Endothelial cell of umbilical vein (primary cell): ENCODE measurements around the gene PCED1B. TPM values are rescaled to one million over a fixed set of nuclear protein-coding genes. Genes with fewer than 3 reads are reported as not detected.

Experiments
- BruUV-seq: library from RNA; stranded (reverse); fragments of 400-500 nt; replicated peaks from 2 replicates; lab custom pipeline; 2021; lab: Mats Ljungman, UMichigan
- CTCF ChIA-PET: fragments of 300-600, 350-600 bp; sonication (Branson Sonifier 250); formaldehyde crosslinking; loops from one replicate; lab custom pipeline; 2021; ENCODE audit warnings: antibody characterized with exemption, inconsistent platforms; lab: Charles Lee
- POLR2A ChIA-PET: fragments of 300-600, 350-600 bp; sonication (Branson Sonifier 250); formaldehyde crosslinking; loops from one replicate; lab custom pipeline; 2021; ENCODE audit warnings: antibody characterized with exemption, inconsistent platforms; lab: Charles Lee
- DNase-seq: peaks from one replicate; pipeline ENCODE4 v3.0.0-alpha.2; 2011; ENCODE audit warnings: low read depth, low spot score
- FAIRE-seq: peaks from 2 replicates; lab custom pipeline; 2011; peaks lifted over from hg19 to GRCh38; lab: Jason Lieb, UNC
- H2AFZ ChIP-seq: 2 replicates; pipeline ENCODE4 v1.6.0; 2012; ENCODE audit warnings: low read depth, low read length, control low read depth, inconsistent platforms
- H3K27ac ChIP-seq: 2 replicates; pipeline ENCODE4 v1.5.1; 2011; ENCODE audit warnings: low read depth, mild to moderate bottlenecking, control low read depth, low read length, moderate library complexity; ENCODE audit not compliant: insufficient read depth
- H3K27me3 ChIP-seq, 2 experiments: 2 replicates each; pipeline versions ENCODE4 v1.6.0 to v1.6.1; 2011; ENCODE audit warnings: low read length in 2 of 2, mixed read lengths in 1 of 2; ENCODE audit not compliant: control insufficient read depth in 2 of 2, insufficient read depth in 2 of 2
- H3K36me3 ChIP-seq, 2 experiments: 2 replicates in 1 of 2; 3 replicates in 1 of 2; pipeline ENCODE4 v1.5.1; 2011; ENCODE audit warnings: low read length in 2 of 2, mild to moderate bottlenecking in 1 of 2, moderate library complexity in 1 of 2; ENCODE audit not compliant: control insufficient read depth in 2 of 2, insufficient read depth in 2 of 2; ENCODE audit errors: extremely low read depth in 1 of 2
- H3K4me1 ChIP-seq: 3 replicates; pipeline ENCODE4 v1.5.1; 2011; ENCODE audit warnings: mild to moderate bottlenecking, low read length; ENCODE audit not compliant: control insufficient read depth, insufficient read depth; ENCODE audit errors: extremely low read depth
- H3K4me2 ChIP-seq: 2 replicates; pipeline ENCODE4 v1.6.1; 2011; ENCODE audit warnings: low read length, control low read depth, mixed read lengths; ENCODE audit not compliant: insufficient read depth
- H3K4me3 ChIP-seq, 3 experiments: fragments of 200-600 bp in 1 of 3; sonication (generic), shearing (Covaris generic) in 1 of 3; replicated peaks in 1 of 3; 2 replicates each; pipeline ENCODE4 v1.5.1; 2011 to 2016; ENCODE audit warnings: control low read depth in 3 of 3, low read length in 3 of 3, mild to moderate bottlenecking in 2 of 3, inconsistent platforms in 1 of 3, low read depth in 1 of 3, moderate library complexity in 1 of 3; ENCODE audit not compliant: insufficient read depth in 1 of 3
- H3K79me2 ChIP-seq: 2 replicates; pipeline ENCODE4 v1.6.0; 2012; ENCODE audit warnings: low read length, inconsistent platforms; ENCODE audit not compliant: control insufficient read depth, insufficient read depth
- H3K9ac ChIP-seq: replicated peaks from 2 replicates; pipeline ENCODE3; 2011; ENCODE audit warnings: low read length, control low read depth; ENCODE audit not compliant: insufficient read depth; ENCODE audit errors: extremely low read depth
- H3K9me1 ChIP-seq: replicated peaks from 3 replicates; pipeline ENCODE4 v1.6.0; 2011; ENCODE audit warnings: mild to moderate bottlenecking, low read length; ENCODE audit not compliant: control insufficient read depth, insufficient read depth; ENCODE audit errors: extremely low read depth
- H3K9me3 ChIP-seq: replicated peaks from 2 replicates; pipeline ENCODE4 v1.5.1; 2012; ENCODE audit warnings: low read length, inconsistent platforms; ENCODE audit not compliant: control insufficient read depth, insufficient read depth
- H4K20me1 ChIP-seq: replicated peaks from 2 replicates; pipeline ENCODE3; 2011; ENCODE audit warnings: mild to moderate bottlenecking, low read length; ENCODE audit not compliant: control insufficient read depth, insufficient read depth; ENCODE audit errors: extremely low read depth
- CTCF ChIP-seq, 2 donors: IDR thresholded peaks; 1 replicate in 1 of 2; 2 replicates in 1 of 2; pipeline ENCODE4 v1.5.1; 2011; ENCODE audit warnings: low read length in 2 of 2, mild to moderate bottlenecking in 2 of 2, moderate library complexity in 2 of 2, control low read depth in 1 of 2, inconsistent platforms in 1 of 2, low read depth in 1 of 2; ENCODE audit not compliant: insufficient read depth in 1 of 2; ENCODE audit errors: extremely low read depth in 1 of 2
- EZH2 ChIP-seq: IDR thresholded peaks from 2 replicates; pipeline ENCODE4 v1.6.1; 2012; ENCODE audit warnings: borderline replicate concordance, low read depth, mild to moderate bottlenecking, moderate library complexity, low read length, inconsistent platforms; ENCODE audit not compliant: severe bottlenecking
- FOS ChIP-seq: IDR thresholded peaks from 2 replicates; pipeline ENCODE4 v1.6.1; 2011; ENCODE audit warnings: mild to moderate bottlenecking, low read length, moderate library complexity, borderline replicate concordance; ENCODE audit not compliant: insufficient read depth
- GATA2 ChIP-seq: IDR thresholded peaks from 2 replicates; pipeline ENCODE4 v1.7.0; 2011; ENCODE audit warnings: low read depth, mild to moderate bottlenecking, moderate library complexity, mixed read lengths, low read length; ENCODE audit not compliant: insufficient read length, insufficient read depth
- JUN ChIP-seq: IDR thresholded peaks from 2 replicates; pipeline ENCODE4 v1.6.1; 2011; ENCODE audit warnings: borderline replicate concordance, low read depth; ENCODE audit not compliant: insufficient read length, insufficient read depth
- MAX ChIP-seq: IDR thresholded peaks from 2 replicates; pipeline ENCODE4 v1.6.1; 2011; ENCODE audit not compliant: insufficient read depth, insufficient read length
- MYC ChIP-seq: IDR thresholded peaks from one replicate; pipeline ENCODE4 v1.6.1; 2011; ENCODE audit warnings: mild to moderate bottlenecking, low read depth, low read length
- POLR2A ChIP-seq: IDR thresholded peaks from 2 replicates; pipeline ENCODE4 v1.6.1; 2012; ENCODE audit warnings: low read depth, mild to moderate bottlenecking, control low read depth, low read length
- POLR2AphosphoS5 ChIP-seq: IDR thresholded peaks from 2 replicates; pipeline ENCODE4 v1.6.1; 2012; ENCODE audit warnings: low read depth, mild to moderate bottlenecking, control low read depth, low read length, moderate library complexity; ENCODE audit not compliant: insufficient read depth
- dilution Hi-C: fragments of 300-500 bp; cut with MboI; formaldehyde crosslinking; loops from one replicate; pipeline ENCODE4 v1.15.0; 2019; ENCODE audit warnings: low sequenced_read_pairs; ENCODE audit not compliant: extremely low pct_ligation_motif_present
- intact Hi-C: fragments of 100-400 bp; cut with micrococcal nuclease; formaldehyde crosslinking; loops from one replicate; pipeline ENCODE4 v1.10.0; 2022
- polyA plus RNA-seq, 4 experiments: library from polyadenylated mRNA; depleted of rRNA in 3 of 4; stranded (reverse) in 3 of 4; unstranded in 1 of 4; fragments of >200 nt; gene quantifications; 2 replicates each; pipeline versions ENCODE4 v1.2.1 to v1.2.3, GENCODE V29; 2011 to 2012; ENCODE audit warnings: missing spikeins in 1 of 4
- total RNA-seq: library from RNA; stranded (reverse); gene quantifications from 2 replicates; pipeline ENCODE4 v1.2.3, GENCODE V29; 2021

PCED1B gene
- total and polyA plus RNA-seq, 2 donors (not counting 3 experiments of a cell fraction or from before 2014, with no cell fraction given): 1.7 to 2.6 TPM

- Histone ChIP-seq H3K36me3 (no peaks in the 10 kb centered on the region), H3K4me3 (no peak overlapping the region), H3K9me1 (no peaks in the 10 kb centered on the region), H3K27me3 (no peaks in the 10 kb centered on the region), H3K27ac (no peak overlapping the region), H3K4me2 (no peak overlapping the region), H3K79me2 (no peaks in the 10 kb centered on the region), H2AFZ (no peak overlapping the region), H4K20me1 (no peaks in the 10 kb centered on the region), H3K9me3 (no peaks in the 10 kb centered on the region), H3K9ac (no peak overlapping the region), H3K4me1 (no peaks in the 10 kb centered on the region)
- TF ChIP-seq EZH2 (no peak), CTCF (IDR thresholded peaks at IDR 0.05; ENCODE audit: extremely low read depth in 1 of 2, insufficient read depth in 1 of 2, low read depth in 1 of 2, low read length in 2 of 2) (no peak), GATA2 (no peak), JUN (no peak), FOS (no peak), MAX (no peak), MYC (no peak), POLR2A (no peak), POLR2AphosphoS5 (no peak)
- dilution Hi-C loops (no loop called here), intact Hi-C loops (loop anchor here (5.0 kb wide), 1 partner anchor 51 kb away; no protein-coding TSS in a partner anchor)
- no peak for DNase-seq
- ChIA-PET CTCF (no interaction called here), POLR2A (no interaction called here)
- no peak for FAIRE-seq
- no TSS peak for BruUV-seq
Observed at GRCh38 chr12:47158792-47159191, 79.4 kb downstream of the PCED1B start.
